Endothelial cell of umbilical vein (primary cell): Measurements from ENCODE around the gene SYCE1L. TPM values are rescaled to one million over a fixed set of nuclear protein-coding genes. Genes with fewer than 3 reads are reported as not detected.

Experiments
- BruUV-seq: library from RNA; stranded (reverse); fragments of 400-500 nt; replicated peaks from 2 replicates; lab custom pipeline; 2021; lab: Mats Ljungman, UMichigan
- CTCF ChIA-PET: fragments of 300-600, 350-600 bp; sonication (Branson Sonifier 250); formaldehyde crosslinking; loops from one replicate; lab custom pipeline; 2021; ENCODE audit warnings: antibody characterized with exemption, inconsistent platforms; lab: Charles Lee
- POLR2A ChIA-PET: fragments of 300-600, 350-600 bp; sonication (Branson Sonifier 250); formaldehyde crosslinking; loops from one replicate; lab custom pipeline; 2021; ENCODE audit warnings: antibody characterized with exemption, inconsistent platforms; lab: Charles Lee
- DNase-seq: peaks from one replicate; pipeline ENCODE4 v3.0.0-alpha.2; 2011; ENCODE audit warnings: low read depth, low spot score
- FAIRE-seq: peaks from 2 replicates; lab custom pipeline; 2011; peaks lifted over from hg19 to GRCh38; lab: Jason Lieb, UNC
- H2AFZ ChIP-seq: 2 replicates; pipeline ENCODE4 v1.6.0; 2012; ENCODE audit warnings: low read depth, low read length, control low read depth, inconsistent platforms
- H3K27ac ChIP-seq: 2 replicates; pipeline ENCODE4 v1.5.1; 2011; ENCODE audit warnings: low read depth, mild to moderate bottlenecking, control low read depth, low read length, moderate library complexity; ENCODE audit not compliant: insufficient read depth
- H3K27me3 ChIP-seq, 2 experiments: 2 replicates each; pipeline versions ENCODE4 v1.6.0 to v1.6.1; 2011; ENCODE audit warnings: low read length in 2 of 2, mixed read lengths in 1 of 2; ENCODE audit not compliant: control insufficient read depth in 2 of 2, insufficient read depth in 2 of 2
- H3K36me3 ChIP-seq, 2 experiments: 2 replicates in 1 of 2; 3 replicates in 1 of 2; pipeline ENCODE4 v1.5.1; 2011; ENCODE audit warnings: low read length in 2 of 2, mild to moderate bottlenecking in 1 of 2, moderate library complexity in 1 of 2; ENCODE audit not compliant: control insufficient read depth in 2 of 2, insufficient read depth in 2 of 2; ENCODE audit errors: extremely low read depth in 1 of 2
- H3K4me1 ChIP-seq: 3 replicates; pipeline ENCODE4 v1.5.1; 2011; ENCODE audit warnings: mild to moderate bottlenecking, low read length; ENCODE audit not compliant: control insufficient read depth, insufficient read depth; ENCODE audit errors: extremely low read depth
- H3K4me2 ChIP-seq: 2 replicates; pipeline ENCODE4 v1.6.1; 2011; ENCODE audit warnings: low read length, control low read depth, mixed read lengths; ENCODE audit not compliant: insufficient read depth
- H3K4me3 ChIP-seq, 3 experiments: fragments of 200-600 bp in 1 of 3; sonication (generic), shearing (Covaris generic) in 1 of 3; replicated peaks in 1 of 3; 2 replicates each; pipeline ENCODE4 v1.5.1; 2011 to 2016; ENCODE audit warnings: control low read depth in 3 of 3, low read length in 3 of 3, mild to moderate bottlenecking in 2 of 3, inconsistent platforms in 1 of 3, low read depth in 1 of 3, moderate library complexity in 1 of 3; ENCODE audit not compliant: insufficient read depth in 1 of 3
- H3K79me2 ChIP-seq: 2 replicates; pipeline ENCODE4 v1.6.0; 2012; ENCODE audit warnings: low read length, inconsistent platforms; ENCODE audit not compliant: control insufficient read depth, insufficient read depth
- H3K9ac ChIP-seq: replicated peaks from 2 replicates; pipeline ENCODE3; 2011; ENCODE audit warnings: low read length, control low read depth; ENCODE audit not compliant: insufficient read depth; ENCODE audit errors: extremely low read depth
- H3K9me1 ChIP-seq: replicated peaks from 3 replicates; pipeline ENCODE4 v1.6.0; 2011; ENCODE audit warnings: mild to moderate bottlenecking, low read length; ENCODE audit not compliant: control insufficient read depth, insufficient read depth; ENCODE audit errors: extremely low read depth
- H3K9me3 ChIP-seq: replicated peaks from 2 replicates; pipeline ENCODE4 v1.5.1; 2012; ENCODE audit warnings: low read length, inconsistent platforms; ENCODE audit not compliant: control insufficient read depth, insufficient read depth
- H4K20me1 ChIP-seq: replicated peaks from 2 replicates; pipeline ENCODE3; 2011; ENCODE audit warnings: mild to moderate bottlenecking, low read length; ENCODE audit not compliant: control insufficient read depth, insufficient read depth; ENCODE audit errors: extremely low read depth
- CTCF ChIP-seq, 2 donors: IDR thresholded peaks; 1 replicate in 1 of 2; 2 replicates in 1 of 2; pipeline ENCODE4 v1.5.1; 2011; ENCODE audit warnings: low read length in 2 of 2, mild to moderate bottlenecking in 2 of 2, moderate library complexity in 2 of 2, control low read depth in 1 of 2, inconsistent platforms in 1 of 2, low read depth in 1 of 2; ENCODE audit not compliant: insufficient read depth in 1 of 2; ENCODE audit errors: extremely low read depth in 1 of 2
- EZH2 ChIP-seq: IDR thresholded peaks from 2 replicates; pipeline ENCODE4 v1.6.1; 2012; ENCODE audit warnings: borderline replicate concordance, low read depth, mild to moderate bottlenecking, moderate library complexity, low read length, inconsistent platforms; ENCODE audit not compliant: severe bottlenecking
- FOS ChIP-seq: IDR thresholded peaks from 2 replicates; pipeline ENCODE4 v1.6.1; 2011; ENCODE audit warnings: mild to moderate bottlenecking, low read length, moderate library complexity, borderline replicate concordance; ENCODE audit not compliant: insufficient read depth
- GATA2 ChIP-seq: IDR thresholded peaks from 2 replicates; pipeline ENCODE4 v1.7.0; 2011; ENCODE audit warnings: low read depth, mild to moderate bottlenecking, moderate library complexity, mixed read lengths, low read length; ENCODE audit not compliant: insufficient read length, insufficient read depth
- JUN ChIP-seq: IDR thresholded peaks from 2 replicates; pipeline ENCODE4 v1.6.1; 2011; ENCODE audit warnings: borderline replicate concordance, low read depth; ENCODE audit not compliant: insufficient read length, insufficient read depth
- MAX ChIP-seq: IDR thresholded peaks from 2 replicates; pipeline ENCODE4 v1.6.1; 2011; ENCODE audit not compliant: insufficient read depth, insufficient read length
- MYC ChIP-seq: IDR thresholded peaks from one replicate; pipeline ENCODE4 v1.6.1; 2011; ENCODE audit warnings: mild to moderate bottlenecking, low read depth, low read length
- POLR2A ChIP-seq: IDR thresholded peaks from 2 replicates; pipeline ENCODE4 v1.6.1; 2012; ENCODE audit warnings: low read depth, mild to moderate bottlenecking, control low read depth, low read length
- POLR2AphosphoS5 ChIP-seq: IDR thresholded peaks from 2 replicates; pipeline ENCODE4 v1.6.1; 2012; ENCODE audit warnings: low read depth, mild to moderate bottlenecking, control low read depth, low read length, moderate library complexity; ENCODE audit not compliant: insufficient read depth
- dilution Hi-C: fragments of 300-500 bp; cut with MboI; formaldehyde crosslinking; loops from one replicate; pipeline ENCODE4 v1.15.0; 2019; ENCODE audit warnings: low sequenced_read_pairs; ENCODE audit not compliant: extremely low pct_ligation_motif_present
- intact Hi-C: fragments of 100-400 bp; cut with micrococcal nuclease; formaldehyde crosslinking; loops from one replicate; pipeline ENCODE4 v1.10.0; 2022
- polyA plus RNA-seq, 4 experiments: library from polyadenylated mRNA; depleted of rRNA in 3 of 4; stranded (reverse) in 3 of 4; unstranded in 1 of 4; fragments of >200 nt; gene quantifications; 2 replicates each; pipeline versions ENCODE4 v1.2.1 to v1.2.3, GENCODE V29; 2011 to 2012; ENCODE audit warnings: missing spikeins in 1 of 4
- total RNA-seq: library from RNA; stranded (reverse); gene quantifications from 2 replicates; pipeline ENCODE4 v1.2.3, GENCODE V29; 2021

Gene SYCE1L
- total and polyA plus RNA-seq, 2 donors (not counting 3 experiments of a cell fraction or from before 2014, with no cell fraction given): 6.8 to 13.7 TPM

GRCh38 chr16:77227745-77228144, 28.5 kb downstream of the SYCE1L start:
- FAIRE-seq: no peak
- no peak overlapping the region for H3K4me3 ChIP-seq
- ChIA-PET POLR2A (no interaction called here), CTCF (interaction anchor here (0.6 to 1.0 kb wide), 2 partner anchors 433 to 712 kb away, joined by 3 read pairs; no protein-coding TSS in a partner anchor)
- no peak overlapping the region for H3K4me2 ChIP-seq
- no peak overlapping the region for H2AFZ ChIP-seq
- TF ChIP-seq GATA2 (no peak), CTCF (IDR thresholded peaks at IDR 0.05; ENCODE audit: extremely low read depth in 1 of 2, insufficient read depth in 1 of 2, low read depth in 1 of 2, low read length in 2 of 2) (no peak), JUN (no peak), EZH2 (no peak), POLR2AphosphoS5 (no peak), MAX (no peak), MYC (no peak), FOS (no peak), POLR2A (no peak)
- no peaks in the 10 kb centered on the region for H3K79me2 ChIP-seq
- H3K4me1 ChIP-seq: no peaks in the 10 kb centered on the region
- no peaks in the 10 kb centered on the region for H3K9me1 ChIP-seq
- H4K20me1 ChIP-seq: no peaks in the 10 kb centered on the region
- H3K36me3 ChIP-seq: no peaks in the 10 kb centered on the region
- H3K27me3 ChIP-seq: no peaks in the 10 kb centered on the region
- H3K9me3 ChIP-seq: no peaks in the 10 kb centered on the region
- DNase-seq: no peak
- no peak overlapping the region for H3K27ac ChIP-seq
- H3K9ac ChIP-seq: no peak overlapping the region
- dilution Hi-C loops: loop anchor here (25.0 kb wide), 1 partner anchor 360 kb away; no protein-coding TSS in a partner anchor
- no TSS peak for BruUV-seq
- intact Hi-C loops: no loop called here
